GM21619 (cell line): ENCODE data around the gene NEURL2.

Source experiments
- ATAC-seq: cut with Tn5 transposase; IDR thresholded peaks from one replicate; pipeline ENCODE4 v1.9.1; 2021; ENCODE audit not compliant: unreplicated experiment

NEURL2 gene

DNA sequence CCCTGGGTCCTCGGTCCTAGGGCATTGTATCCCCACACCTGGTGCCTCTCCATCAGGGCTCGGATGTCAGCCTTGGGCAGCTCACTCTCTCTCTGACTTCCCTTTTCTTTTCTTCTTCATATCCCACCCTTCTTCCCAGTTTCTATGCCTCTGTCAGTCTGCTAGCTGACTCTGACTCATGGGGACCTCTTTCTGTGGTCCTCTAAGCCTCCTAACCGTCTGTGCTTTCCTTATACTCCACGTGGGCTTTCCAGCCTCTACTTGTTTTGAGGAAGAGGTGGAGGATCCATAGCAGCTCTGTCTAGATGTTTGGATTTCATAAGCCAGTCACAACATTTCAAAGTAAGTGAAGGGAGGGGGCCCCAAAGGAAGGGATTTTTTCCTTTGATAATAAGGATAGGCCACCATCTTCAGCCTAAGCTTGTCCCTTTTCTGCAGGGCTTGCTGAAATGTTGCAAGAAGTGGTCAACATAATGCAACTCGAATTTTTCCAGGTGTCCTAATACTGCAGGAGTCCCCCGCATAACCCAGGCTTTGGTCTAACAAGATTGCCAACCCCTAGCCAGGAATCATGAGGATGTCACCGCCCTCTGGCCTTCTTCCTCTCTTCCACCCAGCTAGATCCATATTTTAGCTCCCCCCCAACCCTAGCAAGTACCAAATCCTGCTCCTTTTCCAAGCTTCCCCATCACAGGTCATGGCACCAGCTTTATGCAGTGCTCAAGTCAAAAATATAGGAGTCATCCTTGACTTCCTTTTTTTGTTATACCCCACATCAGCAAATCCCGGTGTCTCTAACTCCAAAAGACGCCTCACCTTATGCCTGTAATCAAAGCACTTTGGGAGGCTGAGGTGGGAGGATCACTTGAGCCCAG lies 29.7 kb upstream of the NEURL2 start:
- no peak for ATAC-seq

DNA sequence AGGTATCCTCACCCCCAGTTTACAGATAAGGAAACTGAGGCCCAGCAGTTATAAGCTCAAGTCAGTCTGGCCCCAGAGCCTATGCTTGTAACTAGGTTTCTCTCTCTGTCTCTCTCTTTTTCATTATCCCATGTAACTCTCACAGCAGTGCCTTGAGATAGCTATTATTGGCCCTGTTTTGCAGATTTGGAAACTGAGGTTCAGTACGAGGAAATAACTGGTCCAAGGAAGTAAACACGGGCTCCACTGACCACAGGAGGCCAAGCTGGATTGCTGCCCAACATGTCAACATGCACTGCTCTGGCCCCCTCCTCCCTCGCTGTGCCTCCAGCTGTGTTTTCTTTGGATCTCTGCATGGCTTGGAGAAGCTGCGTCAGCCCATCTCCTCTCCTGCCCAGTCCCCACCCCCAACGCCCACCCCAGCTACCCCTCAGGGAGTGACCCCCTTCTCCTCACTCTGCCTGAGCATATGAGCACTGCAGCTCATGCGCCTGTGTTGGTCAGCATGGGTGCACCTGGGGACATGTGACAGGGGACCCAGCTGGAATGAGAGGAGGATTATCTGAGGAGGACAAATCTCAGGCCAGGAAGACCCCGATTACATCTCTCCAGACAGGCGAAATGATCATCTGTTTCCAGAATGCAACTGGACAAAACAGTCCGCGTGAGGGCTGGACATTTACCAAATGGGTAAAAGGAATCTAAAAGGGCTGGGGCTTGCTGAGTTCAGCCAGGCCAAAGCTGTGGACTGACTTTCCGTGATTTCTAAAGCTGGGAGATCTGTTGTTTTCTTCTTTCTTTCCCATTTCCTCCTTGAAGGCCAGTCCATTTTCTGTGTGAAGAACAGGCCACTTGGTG lies 28.8 kb upstream of the NEURL2 start:
- ATAC-seq, result no peak

DNA sequence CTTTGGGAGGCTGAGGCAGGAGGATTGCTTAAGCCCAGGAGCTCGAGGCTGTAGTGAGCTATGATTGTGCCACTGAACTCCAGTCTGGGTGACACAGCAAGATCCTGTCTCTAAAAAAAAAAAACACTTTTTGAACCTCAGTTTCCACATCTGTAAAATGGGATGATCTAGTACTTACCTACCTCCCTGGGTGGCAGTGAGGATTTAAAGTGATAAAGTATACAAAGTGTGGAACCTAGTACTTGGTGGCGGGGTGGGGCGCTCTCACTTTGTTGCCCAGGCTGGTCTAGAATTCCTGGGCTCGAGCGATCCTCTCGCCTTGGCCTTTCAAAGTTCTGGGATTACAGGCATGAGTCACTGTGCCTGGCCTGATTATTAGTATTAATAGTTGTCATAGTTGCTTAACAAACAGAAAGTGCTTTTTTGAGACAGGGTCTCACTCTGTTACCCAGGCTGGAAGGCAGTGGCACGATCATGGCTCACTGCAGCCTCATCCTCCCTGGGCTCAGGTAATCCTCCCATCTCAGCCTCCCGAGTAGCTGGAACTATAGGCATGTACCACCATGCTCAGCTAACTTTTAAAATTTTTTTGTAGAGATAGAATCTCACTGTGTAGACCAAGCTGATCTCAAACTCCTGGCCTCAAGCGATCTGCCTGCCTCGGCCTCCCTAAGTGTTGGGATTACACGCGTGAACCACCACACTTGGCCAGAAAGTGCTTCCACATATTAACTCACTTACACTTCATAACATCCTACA lies 27.9 kb upstream of the NEURL2 start:
- no peak for ATAC-seq

- no peak for ATAC-seq
Observed at GRCh38 chr20:45918182-45918737, 27.3 kb upstream of the NEURL2 start.

DNA sequence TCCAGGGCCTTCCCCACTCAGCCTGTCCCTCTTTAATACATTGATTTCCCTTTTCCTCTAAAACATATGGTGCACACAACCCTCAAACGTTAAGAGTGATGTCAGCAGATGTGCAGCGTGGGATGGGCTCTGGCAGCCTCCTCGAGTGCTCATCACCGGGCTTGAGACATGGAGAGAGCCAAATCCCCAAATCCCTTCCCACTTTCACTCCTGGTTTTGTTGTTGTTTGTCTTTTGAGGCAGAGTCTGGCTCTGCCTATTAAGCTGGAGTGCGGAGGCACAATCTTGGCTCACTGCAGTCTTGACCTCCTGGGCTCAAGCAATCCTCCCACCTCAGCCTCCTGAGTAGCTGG lies 26.8 kb upstream of the NEURL2 start:
- no peak for ATAC-seq

DNA sequence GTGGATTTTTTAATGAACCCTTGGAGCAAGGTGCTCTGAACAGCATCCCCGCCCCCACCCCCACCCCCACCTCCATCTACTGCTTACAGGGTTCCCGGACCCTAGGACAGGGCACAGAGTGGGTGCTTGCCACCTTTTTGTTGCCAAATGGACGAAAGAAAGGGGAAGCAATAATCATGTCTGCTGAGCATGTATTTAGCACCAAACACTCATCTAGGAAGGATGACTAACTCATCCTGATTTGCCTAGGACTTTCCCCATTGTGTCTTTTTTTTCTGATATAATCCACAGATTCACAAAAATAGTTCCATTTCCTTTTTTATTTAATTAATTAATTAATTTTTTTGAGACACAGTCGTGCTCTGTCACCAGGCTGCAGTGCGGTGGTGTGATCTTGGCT lies 22.1 kb upstream of the NEURL2 start:
- no peak for ATAC-seq

GRCh38 chr20:45912344-45912682 lies 21.3 kb upstream of the NEURL2 start:
- no peak for ATAC-seq

GRCh38 chr20:45911486-45912343 lies 20.7 kb upstream of the NEURL2 start, which contains the start of gene PLTP:
Gene PLTP, minus strand, starts transcription at chr20:45912155. Its CDS starts 703 bp downstream, at chr20:45911452.
- ATAC-seq, result no peak

DNA sequence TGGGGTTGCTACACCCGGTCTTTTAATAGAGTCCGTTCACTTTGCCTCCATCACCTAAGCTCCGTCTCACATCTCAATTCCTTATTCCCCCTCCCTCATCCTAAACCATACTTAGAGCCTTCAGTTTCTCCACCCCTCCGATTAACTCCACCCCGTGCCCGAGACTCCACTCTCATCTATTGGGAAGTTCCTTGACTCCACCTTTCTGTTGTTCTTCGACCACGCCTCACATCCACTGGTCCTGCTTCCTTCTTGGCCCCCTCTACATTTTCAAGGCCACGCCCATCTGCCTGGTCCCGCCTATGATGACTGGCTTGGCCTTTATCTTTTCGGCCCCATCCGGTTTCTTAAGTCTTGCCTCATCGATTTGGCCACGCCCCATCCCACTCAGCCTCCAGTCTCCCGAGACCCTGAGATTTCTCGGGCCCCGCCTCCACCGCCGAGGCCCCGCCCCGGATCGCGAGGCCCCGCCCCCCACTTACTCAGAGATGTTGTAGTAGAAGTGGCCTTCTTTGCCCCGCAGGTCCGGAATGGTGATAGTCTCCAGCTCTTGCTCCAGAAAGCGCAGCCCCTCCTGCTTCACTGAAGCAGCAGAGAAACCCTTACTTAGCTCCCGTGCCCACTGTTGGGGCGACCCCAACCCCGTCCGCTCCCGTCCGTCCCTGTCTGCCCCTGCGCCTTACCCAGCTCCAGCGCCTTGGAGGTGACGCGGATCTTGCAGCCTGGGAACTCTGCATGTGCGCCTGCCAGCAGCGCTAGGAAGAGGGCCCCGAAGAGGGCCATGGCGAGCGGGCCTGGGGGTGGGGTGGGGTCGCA lies 19.9 kb upstream of the NEURL2 start:
- peak; percentile 89 for ATAC-seq

DNA sequence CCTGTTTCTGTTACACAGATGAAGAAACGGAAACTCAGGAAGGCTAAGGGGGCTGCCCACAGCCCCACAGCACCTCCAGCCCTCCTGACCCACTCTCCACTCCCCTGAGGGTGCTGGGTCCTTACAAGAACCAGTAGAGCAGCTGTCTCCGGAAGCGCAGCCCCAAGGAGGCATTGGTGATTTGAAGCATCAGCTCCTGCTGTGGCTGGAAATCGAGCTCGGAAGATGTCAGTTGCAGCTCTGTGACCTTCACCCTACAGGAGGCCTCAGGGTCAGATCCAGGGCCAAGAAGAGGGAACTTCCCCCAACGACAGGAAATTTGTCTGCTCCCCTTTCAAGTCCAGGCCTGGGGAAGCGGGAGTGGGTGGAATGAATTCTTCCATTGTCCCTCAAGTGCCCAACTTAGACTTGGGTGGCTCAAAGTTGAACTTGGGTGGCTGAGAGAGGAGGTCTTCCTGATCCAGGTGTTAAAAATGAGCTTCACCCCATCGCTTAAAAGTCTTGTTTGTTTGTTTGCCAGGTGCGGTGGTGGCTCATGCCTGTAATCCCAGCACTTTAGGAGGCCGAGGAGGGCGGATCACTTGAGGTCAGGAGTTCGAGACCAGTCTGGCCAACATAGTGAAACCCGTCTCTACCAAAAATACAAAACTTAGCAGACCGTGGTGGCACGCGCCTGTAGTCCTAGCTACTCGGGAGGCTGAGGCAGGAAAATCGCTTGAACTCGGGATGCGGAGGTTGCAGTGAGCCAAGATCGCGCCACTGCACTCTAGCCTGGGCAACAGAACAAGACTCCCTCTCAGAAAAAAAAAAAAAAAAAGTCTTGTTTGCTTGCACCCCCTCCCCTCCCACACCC lies 19.0 kb upstream of the NEURL2 start:
- no peak for ATAC-seq

- no peak for ATAC-seq
Observed at GRCh38 chr20:45909336-45909808, 18.4 kb upstream of the NEURL2 start.

DNA sequence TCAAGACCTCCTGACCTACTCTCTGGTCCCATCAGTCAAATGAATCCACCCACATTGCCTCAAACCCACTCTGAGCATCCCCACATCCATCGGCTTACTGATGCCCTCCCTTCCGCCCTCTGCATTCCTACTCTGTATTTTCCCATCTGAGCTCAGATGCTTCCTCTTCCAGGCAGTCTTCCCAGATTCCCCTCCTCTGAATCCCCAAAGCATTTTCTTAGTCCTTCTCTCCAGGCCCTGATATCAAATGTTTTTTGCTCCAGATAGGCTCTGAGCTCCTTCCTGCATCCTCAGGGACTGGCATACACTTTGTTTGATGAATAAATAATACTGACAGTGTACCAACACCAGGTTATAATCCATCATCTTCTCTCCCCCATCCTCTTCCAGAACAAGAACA lies 17.1 kb upstream of the NEURL2 start:
- ATAC-seq, result no peak

GRCh38 chr20:45907219-45907948 lies 16.4 kb upstream of the NEURL2 start:
- ATAC-seq, result no peak

GRCh38 chr20:45905505-45906079 lies 14.6 kb upstream of the NEURL2 start:
- no peak for ATAC-seq

DNA sequence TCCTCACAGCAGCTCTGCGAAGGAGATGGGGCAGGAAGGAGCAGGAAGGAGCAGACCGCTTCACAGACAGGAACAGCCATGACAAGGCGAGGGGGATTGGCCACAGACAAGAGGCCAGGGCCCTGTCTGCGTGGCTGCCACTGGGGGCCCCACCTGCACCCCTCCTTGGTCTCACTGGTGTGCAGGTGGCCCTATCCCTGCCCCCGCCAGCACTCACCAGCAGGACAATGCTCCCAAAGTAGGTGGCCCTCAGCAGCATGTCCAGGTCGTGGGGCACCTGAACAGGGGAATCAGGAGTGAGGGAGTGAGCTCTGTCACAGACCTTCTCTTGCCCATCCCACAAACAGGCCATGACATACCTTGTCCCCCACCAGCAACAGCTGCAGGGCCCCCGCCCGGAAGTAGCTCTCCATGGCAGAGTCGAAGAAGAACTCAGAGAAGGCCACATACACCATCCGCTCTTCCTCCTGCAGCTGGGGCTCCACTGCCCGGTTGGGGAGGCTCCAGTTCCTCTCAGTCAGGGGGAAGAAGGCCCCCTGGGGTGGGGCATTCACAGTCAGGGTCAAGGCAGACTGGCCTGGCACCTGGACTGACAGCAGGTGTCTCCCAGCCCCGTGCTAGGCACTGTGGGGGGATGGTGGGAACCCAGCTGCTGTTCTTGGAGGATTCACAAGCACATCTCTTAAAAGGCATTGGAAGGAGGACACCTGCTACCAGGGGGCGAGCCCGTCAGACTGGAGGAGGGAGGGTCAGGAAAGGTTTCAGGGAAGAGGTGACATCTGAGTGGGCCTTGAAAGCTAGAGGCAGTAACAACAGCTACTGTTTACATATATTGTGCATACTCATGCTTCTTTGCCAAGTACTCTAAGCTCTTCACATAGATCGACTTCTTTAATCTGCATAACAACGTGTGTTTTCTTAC lies 13.8 kb upstream of the NEURL2 start:
- ATAC-seq, result no peak

DNA sequence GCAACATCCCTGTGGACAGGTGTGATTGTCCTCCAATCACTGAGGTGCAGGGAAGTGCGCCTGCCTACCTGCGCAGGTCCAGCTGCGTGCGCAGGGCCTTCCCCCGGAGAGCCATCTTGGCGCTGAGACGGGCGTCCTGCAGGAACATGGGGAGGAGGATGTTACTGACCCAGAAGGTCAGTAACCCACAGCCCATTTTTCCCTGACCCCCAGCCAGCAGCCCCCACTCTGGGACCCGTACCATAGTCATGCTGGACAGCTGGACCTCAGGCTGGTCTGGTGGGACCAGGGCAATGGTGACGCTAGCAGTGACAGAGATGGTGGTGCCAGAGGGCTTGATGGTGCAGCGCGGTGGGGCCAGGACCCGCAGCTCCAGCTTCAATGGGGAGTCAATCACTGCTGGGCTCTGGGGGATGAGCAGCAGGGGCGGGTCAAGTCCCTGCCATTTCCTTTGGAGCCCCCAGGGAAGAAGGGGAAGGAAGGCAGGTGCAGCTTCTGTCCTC lies 11.2 kb upstream of the NEURL2 start:
- ATAC-seq, result no peak
